IPS-20b (cell line): ENCODE measurements around the gene SEC14L5.

Source experiments
- H3K27ac ChIP-seq: one replicate; pipeline ENCODE4 v1.5.1; 2013; ENCODE audit warnings: low read length
- H3K27me3 ChIP-seq: 2 replicates; pipeline ENCODE4 v1.6.1; 2013; ENCODE audit warnings: mild to moderate bottlenecking, low read length, inconsistent platforms; ENCODE audit not compliant: insufficient read depth
- H3K36me3 ChIP-seq: 2 replicates; pipeline ENCODE4 v1.6.1; 2013; ENCODE audit warnings: low read depth, mild to moderate bottlenecking, inconsistent platforms, low read length, moderate library complexity; ENCODE audit not compliant: insufficient read depth
- H3K4me1 ChIP-seq: 2 replicates; pipeline ENCODE4 v1.6.1; 2013; ENCODE audit warnings: mild to moderate bottlenecking, control low read depth, inconsistent platforms, low read length, moderate library complexity; ENCODE audit not compliant: insufficient read depth
- H3K4me3 ChIP-seq: 2 replicates; pipeline ENCODE4 v1.5.1; 2013; ENCODE audit warnings: mild to moderate bottlenecking, low read length, inconsistent platforms
- H3K9ac ChIP-seq: 2 replicates; pipeline ENCODE4 v1.6.1; 2013; ENCODE audit warnings: low read depth, mild to moderate bottlenecking, inconsistent platforms, low read length, moderate library complexity
- H3K9me3 ChIP-seq: 2 replicates; pipeline ENCODE4 v1.6.1; 2013; ENCODE audit warnings: mild to moderate bottlenecking, low read depth, low read length, inconsistent platforms; ENCODE audit not compliant: insufficient read depth

Gene SEC14L5

GRCh38 chr16:4933871-4934395 lies 24.2 kb upstream of the SEC14L5 start:
- Histone ChIP-seq H3K4me3 (no peak overlapping the region), H3K9me3 (no peaks in the 10 kb centered on the region), H3K9ac (no peak overlapping the region), H3K27me3 (peaks cover 26% of the 10 kb centered on the region; the same call in 1 of the 2 replicates), H3K27ac (no peak overlapping the region), H3K36me3 (no peaks in the 10 kb centered on the region), H3K4me1 (peaks cover 3% of the 10 kb centered on the region; the same call in 1 of the 2 replicates)

GRCh38 chr16:4934591-4934990 lies 23.5 kb upstream of the SEC14L5 start:
- Histone ChIP-seq H3K9me3 (no peaks in the 10 kb centered on the region), H3K4me3 (no peak overlapping the region), H3K27ac (no peak overlapping the region), H3K9ac (no peak overlapping the region), H3K27me3 (peaks cover 26% of the 10 kb centered on the region; the same call in 1 of the 2 replicates), H3K4me1 (peaks cover 3% of the 10 kb centered on the region; the same call in 1 of the 2 replicates), H3K36me3 (no peaks in the 10 kb centered on the region)

- Histone ChIP-seq H3K27me3 (peaks cover 26% of the 10 kb centered on the region; the same call in 1 of the 2 replicates), H3K27ac (no peak overlapping the region), H3K4me1 (peaks cover 3% of the 10 kb centered on the region; the same call in 1 of the 2 replicates), H3K9me3 (no peaks in the 10 kb centered on the region), H3K4me3 (peak overlapping the region; percentile 77; the same call in 1 of the 2 replicates), H3K9ac (no peak overlapping the region), H3K36me3 (no peaks in the 10 kb centered on the region)
These were observed 22.8 kb upstream of the SEC14L5 start for GRCh38 chr16:4935241-4935855.

GRCh38 chr16:4936181-4936990 lies 21.7 kb upstream of the SEC14L5 start:
- Histone ChIP-seq H3K4me3 (peak overlapping the region; percentile 77), H3K4me1 (peaks cover 3% of the 10 kb centered on the region; the same call in 1 of the 2 replicates), H3K27me3 (peaks cover 26% of the 10 kb centered on the region; the same call in 1 of the 2 replicates), H3K36me3 (no peaks in the 10 kb centered on the region), H3K9me3 (no peaks in the 10 kb centered on the region), H3K9ac (peak overlapping the region; percentile 77; the same call in 1 of the 2 replicates), H3K27ac (no peak overlapping the region)

GRCh38 chr16:4936991-4937781 lies 20.9 kb upstream of the SEC14L5 start, which contains the start of gene PPL:
Gene PPL (minus strand): TSS chr16:4937148. CDS start chr16:4937045, 103 bp downstream.
- peaks cover 26% of the 10 kb centered on the region; the same call in 1 of the 2 replicates for H3K27me3 ChIP-seq
- H3K9ac ChIP-seq: peak within 1 kb of the TSS; percentile 77; the same call in 1 of the 2 replicates
- no peaks in the 10 kb centered on the region for H3K9me3 ChIP-seq
- peaks cover 3% of the 10 kb centered on the region; the same call in 1 of the 2 replicates for H3K4me1 ChIP-seq
- no peak within 1 kb of the TSS for H3K27ac ChIP-seq
- no peaks in the 10 kb centered on the region for H3K36me3 ChIP-seq
- H3K4me3 ChIP-seq: peak within 1 kb of the TSS; percentile 77

- H3K36me3 ChIP-seq: no peaks in the 10 kb centered on the region
- H3K4me3 ChIP-seq: peak overlapping the region; percentile 59
- H3K27ac ChIP-seq: no peak overlapping the region
- peaks cover 26% of the 10 kb centered on the region; the same call in 1 of the 2 replicates for H3K27me3 ChIP-seq
- peaks cover 10% of the 10 kb centered on the region for H3K4me1 ChIP-seq
- no peaks in the 10 kb centered on the region for H3K9me3 ChIP-seq
- H3K9ac ChIP-seq: peak overlapping the region; percentile 45; the same call in 1 of the 2 replicates
These were observed 20.1 kb upstream of the SEC14L5 start for GRCh38 chr16:4937782-4938682.

- peaks cover 14% of the 10 kb centered on the region for H3K4me1 ChIP-seq
- H3K36me3 ChIP-seq: no peaks in the 10 kb centered on the region
- peaks cover 26% of the 10 kb centered on the region; the same call in 1 of the 2 replicates for H3K27me3 ChIP-seq
- H3K4me3 ChIP-seq: no peak overlapping the region
- H3K9me3 ChIP-seq: no peaks in the 10 kb centered on the region
- H3K9ac ChIP-seq: no peak overlapping the region
- no peak overlapping the region for H3K27ac ChIP-seq
These were observed 19.5 kb upstream of the SEC14L5 start for GRCh38 chr16:4938683-4939030.

- peaks cover 23% of the 10 kb centered on the region; the same call in 1 of the 2 replicates for H3K27me3 ChIP-seq
- H3K4me3 ChIP-seq: no peak overlapping the region
- peaks cover 17% of the 10 kb centered on the region for H3K4me1 ChIP-seq
- no peaks in the 10 kb centered on the region for H3K9me3 ChIP-seq
- no peak overlapping the region for H3K9ac ChIP-seq
- H3K27ac ChIP-seq: no peak overlapping the region
- no peaks in the 10 kb centered on the region for H3K36me3 ChIP-seq
These were observed 17.4 kb upstream of the SEC14L5 start for GRCh38 chr16:4940719-4941118.

GRCh38 chr16:4942481-4942880 lies 15.6 kb upstream of the SEC14L5 start:
- H3K36me3 ChIP-seq: no peaks in the 10 kb centered on the region
- no peaks in the 10 kb centered on the region for H3K9me3 ChIP-seq
- H3K4me1 ChIP-seq: peaks cover 17% of the 10 kb centered on the region
- H3K4me3 ChIP-seq: no peak overlapping the region
- H3K27ac ChIP-seq: peak overlapping the region; percentile 13
- H3K27me3 ChIP-seq: peaks cover 9% of the 10 kb centered on the region; the same call in 1 of the 2 replicates
- H3K9ac ChIP-seq: peak overlapping the region; percentile 70; the same call in 1 of the 2 replicates
